GM12892 (cell line): ENCODE measurements around the gene NIPSNAP3A. TPM values are rescaled to one million over a fixed set of nuclear protein-coding genes. Genes with fewer than 3 reads are reported as not detected.
"Not testable (repeated sequence)": the region's sequence is repeated elsewhere in the genome, so short reads cannot be mapped to it uniquely, and the experiment has no call there.

Source experiments
- DNase-seq: peaks from one replicate; pipeline ENCODE4 v3.0.0; 2011; ENCODE audit not compliant: insufficient read length
- FAIRE-seq: peaks from 2 replicates; lab custom pipeline; 2011; peaks lifted over from hg19 to GRCh38; lab: Jason Lieb, UNC
- POLR2A ChIP-seq: IDR thresholded peaks from 2 replicates; pipeline ENCODE4 v1.6.1; 2011; ENCODE audit warnings: low read depth, low read length, control low read depth
- POLR2AphosphoS5 ChIP-seq: IDR thresholded peaks from 2 replicates; pipeline ENCODE4 v1.6.1; 2011; ENCODE audit warnings: low read depth, low read length, control low read depth
- TAF1 ChIP-seq: IDR thresholded peaks from 2 replicates; pipeline ENCODE4 v1.6.1; 2011; ENCODE audit warnings: low read depth, mild to moderate bottlenecking, control low read depth, low read length, borderline replicate concordance
- polyA plus RNA-seq: library from polyadenylated mRNA; unstranded; fragments of >200 nt; gene quantifications from one replicate; pipeline ENCODE4 v1.2.1, GENCODE V29; 2012; ENCODE audit warnings: missing spikeins, inconsistent platforms; ENCODE audit not compliant: missing spikeins

NIPSNAP3A gene
- 19.9 TPM for polyA plus RNA-seq

GRCh38 chr9:104747565-104748358, at the start of gene NIPSNAP3A:
Gene NIPSNAP3A, plus strand, starts transcription at chr9:104747683. Its CDS starts 110 bp downstream, at chr9:104747793.
- TF ChIP-seq TAF1 (no peak), POLR2A (peak; percentile 68)
- peak; percentile 62 for DNase-seq
- peak; percentile 70 for FAIRE-seq

- FAIRE-seq, result no peak
These were observed 47.2 kb upstream of the NIPSNAP3A start for GRCh38 chr9:104700306-104700705.

GRCh38 chr9:104708737-104709136, 38.7 kb upstream of the NIPSNAP3A start:
- DNase-seq, FAIRE-seq: not testable (repeated sequence)

More at GRCh38 chr9:104700306-104700705, 47.2 kb upstream of the NIPSNAP3A start:
- no peak for DNase-seq
- TF ChIP-seq TAF1 (no peak), POLR2A (no peak), POLR2AphosphoS5 (no peak)

- DNase-seq (no peak), FAIRE-seq (no peak)
- no peak for TF ChIP-seq POLR2A
- TF ChIP-seq TAF1, result no peak
- no peak for TF ChIP-seq POLR2AphosphoS5
These were observed 35.9 kb upstream of the NIPSNAP3A start for GRCh38 chr9:104711604-104712003.

- no peak for FAIRE-seq
- TF ChIP-seq POLR2A (no peak), TAF1 (no peak), POLR2AphosphoS5 (no peak)
- DNase-seq, result no peak
These were observed 22.5 kb upstream of the NIPSNAP3A start for GRCh38 chr9:104725014-104725413.

GRCh38 chr9:104738452-104738851, 9.0 kb upstream of the NIPSNAP3A start:
- TF ChIP-seq POLR2AphosphoS5 (no peak), TAF1 (no peak), POLR2A (no peak)
- FAIRE-seq (no peak), DNase-seq (no peak)

GRCh38 chr9:104740621-104741020, 6.9 kb upstream of the NIPSNAP3A start:
- no peak for FAIRE-seq
- DNase-seq, result no peak

GRCh38 chr9:104743376-104743985, 4.0 kb upstream of the NIPSNAP3A start:
- peak; percentile 16 for DNase-seq
- TF ChIP-seq POLR2AphosphoS5, result no peak
- TF ChIP-seq POLR2A, result no peak
- TF ChIP-seq TAF1, result no peak
- FAIRE-seq, result peak; percentile 64

More at GRCh38 chr9:104740621-104741020, 6.9 kb upstream of the NIPSNAP3A start:
- TF ChIP-seq POLR2A, result no peak
- TF ChIP-seq TAF1, result no peak
- TF ChIP-seq POLR2AphosphoS5, result no peak

- no peak for DNase-seq
- no peak for FAIRE-seq
- no peak for TF ChIP-seq POLR2A
- TF ChIP-seq TAF1, result no peak
- TF ChIP-seq POLR2AphosphoS5, result no peak
These were observed 1.6 kb upstream of the NIPSNAP3A start for GRCh38 chr9:104745852-104746251.

GRCh38 chr9:104746285-104746684, 1.2 kb upstream of the NIPSNAP3A start:
- no peak for FAIRE-seq
- no peak for TF ChIP-seq POLR2A
- TF ChIP-seq POLR2AphosphoS5, result no peak
- no peak for DNase-seq

- DNase-seq (no peak), FAIRE-seq (no peak)
These were observed 685 bp upstream of the NIPSNAP3A start for GRCh38 chr9:104746798-104747197.

GRCh38 chr9:104747245-104747564, 278 bp upstream of the NIPSNAP3A start:
- DNase-seq (no peak), FAIRE-seq (no peak)
- no peak for TF ChIP-seq TAF1
- TF ChIP-seq POLR2A, result no peak
- no peak for TF ChIP-seq POLR2AphosphoS5

More at GRCh38 chr9:104746798-104747197, 685 bp upstream of the NIPSNAP3A start:
- TF ChIP-seq POLR2A, result no peak
- TF ChIP-seq TAF1, result no peak
- TF ChIP-seq POLR2AphosphoS5, result no peak
